DOHH2 (cell line): Measurements from ENCODE around the gene ABHD17B.

Experiments used
- H3F3A ChIP-seq: fragments of 200-600 bp; sonication (generic), shearing (Covaris generic); 2 replicates; pipeline ENCODE4 v1.6.0; 2016; ENCODE audit warnings: antibody characterized with exemption, mild to moderate bottlenecking; ENCODE audit not compliant: control insufficient read depth, insufficient read depth
- H3K27ac ChIP-seq: fragments of 200-600 bp; sonication (generic); 2 replicates; pipeline ENCODE4 v1.5.1; 2014; ENCODE audit warnings: low read depth, mild to moderate bottlenecking, low read length, moderate library complexity
- H3K27me3 ChIP-seq: fragments of 200-600 bp; sonication (generic); 2 replicates; pipeline ENCODE4 v1.6.1; 2014; ENCODE audit warnings: mild to moderate bottlenecking, low read length, mixed read lengths; ENCODE audit not compliant: control insufficient read depth
- H3K36me3 ChIP-seq: fragments of 200-600 bp; sonication (generic); 2 replicates; pipeline ENCODE4 v1.6.1; 2014; ENCODE audit warnings: mild to moderate bottlenecking, low read length, moderate library complexity, mixed read lengths; ENCODE audit not compliant: control insufficient read depth
- H3K4me1 ChIP-seq: fragments of 200-600 bp; sonication (generic); 2 replicates; pipeline ENCODE4 v1.6.1; 2014; ENCODE audit warnings: mild to moderate bottlenecking, low read length, mixed read lengths; ENCODE audit not compliant: control insufficient read depth
- H3K4me2 ChIP-seq: fragments of 200-600 bp; sonication (generic); 2 replicates; pipeline ENCODE4 v1.6.0; 2014; ENCODE audit warnings: mild to moderate bottlenecking, low read length, moderate library complexity
- H3K4me3 ChIP-seq: fragments of 200-600 bp; sonication (generic); 2 replicates; pipeline ENCODE4 v1.5.1; 2014; ENCODE audit warnings: mild to moderate bottlenecking, low read length, mixed read lengths
- H3K79me2 ChIP-seq: fragments of 200-600 bp; sonication (generic); 2 replicates; pipeline ENCODE4 v1.6.1; 2014; ENCODE audit warnings: mild to moderate bottlenecking, low read length, mixed read lengths; ENCODE audit not compliant: control insufficient read depth
- H3K9me2 ChIP-seq: fragments of 200-600 bp; sonication (generic); replicated peaks from 2 replicates; pipeline ENCODE4 v1.6.1; 2014; ENCODE audit warnings: mild to moderate bottlenecking, low read length, mixed read lengths; ENCODE audit not compliant: control insufficient read depth
- H3K9me3 ChIP-seq: fragments of 200-600 bp; sonication (generic); 2 replicates; pipeline ENCODE4 v1.6.1; 2014; ENCODE audit warnings: antibody characterized with exemption, low read length, mixed read lengths; ENCODE audit not compliant: control insufficient read depth, insufficient read depth
- H4K20me1 ChIP-seq: fragments of 200-600 bp; sonication (generic); 2 replicates; pipeline ENCODE4 v1.6.0; 2014; ENCODE audit warnings: low read depth, mild to moderate bottlenecking, antibody characterized with exemption, low read length, moderate library complexity; ENCODE audit not compliant: control insufficient read depth, insufficient read depth
- EZH2phosphoT487 ChIP-seq: fragments of 200-600 bp; sonication (generic); IDR thresholded peaks from 2 replicates; pipeline ENCODE4 v1.6.1; 2017; ENCODE audit warnings: borderline replicate concordance, mild to moderate bottlenecking, antibody characterized with exemption, low read length, moderate library complexity, mixed read lengths
- TF ChIP-seq, protein P1 (sequence below): fragments of 200-600 bp; sonication (generic); IDR thresholded peaks from one replicate; pipeline ENCODE4 v1.5.1; 2014; ENCODE audit warnings: antibody characterized with exemption, mild to moderate bottlenecking, low read depth, low read length; ENCODE audit not compliant: poor library complexity, severe bottlenecking

The ABHD17B gene

DNA sequence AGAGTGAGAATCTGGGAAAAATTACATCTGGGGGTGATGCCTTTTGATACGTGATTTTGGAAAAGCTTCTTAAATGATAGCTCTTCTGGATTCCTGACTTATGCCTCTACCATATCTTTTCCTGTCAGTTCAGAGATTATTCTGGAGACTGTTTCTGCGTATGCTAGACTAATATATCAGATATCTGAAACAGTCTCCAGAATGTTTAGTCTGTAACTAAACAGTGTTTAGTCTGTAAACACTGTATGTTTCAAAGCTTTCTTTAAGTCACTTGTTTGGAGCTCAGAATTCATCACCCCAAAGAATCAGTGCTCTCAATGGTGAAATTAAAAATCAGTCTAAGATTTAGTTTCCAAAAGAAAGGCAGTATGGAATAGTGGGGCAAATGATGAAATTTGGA, 20.2 kb upstream of the ABHD17B start:
- no peaks in the 10 kb centered on the region for H3F3A ChIP-seq
- H4K20me1 ChIP-seq, result no peaks in the 10 kb centered on the region
- no peaks in the 10 kb centered on the region for H3K9me3 ChIP-seq
- no peak for TF ChIP-seq EZH2phosphoT487
- TF ChIP-seq, protein P1, sequence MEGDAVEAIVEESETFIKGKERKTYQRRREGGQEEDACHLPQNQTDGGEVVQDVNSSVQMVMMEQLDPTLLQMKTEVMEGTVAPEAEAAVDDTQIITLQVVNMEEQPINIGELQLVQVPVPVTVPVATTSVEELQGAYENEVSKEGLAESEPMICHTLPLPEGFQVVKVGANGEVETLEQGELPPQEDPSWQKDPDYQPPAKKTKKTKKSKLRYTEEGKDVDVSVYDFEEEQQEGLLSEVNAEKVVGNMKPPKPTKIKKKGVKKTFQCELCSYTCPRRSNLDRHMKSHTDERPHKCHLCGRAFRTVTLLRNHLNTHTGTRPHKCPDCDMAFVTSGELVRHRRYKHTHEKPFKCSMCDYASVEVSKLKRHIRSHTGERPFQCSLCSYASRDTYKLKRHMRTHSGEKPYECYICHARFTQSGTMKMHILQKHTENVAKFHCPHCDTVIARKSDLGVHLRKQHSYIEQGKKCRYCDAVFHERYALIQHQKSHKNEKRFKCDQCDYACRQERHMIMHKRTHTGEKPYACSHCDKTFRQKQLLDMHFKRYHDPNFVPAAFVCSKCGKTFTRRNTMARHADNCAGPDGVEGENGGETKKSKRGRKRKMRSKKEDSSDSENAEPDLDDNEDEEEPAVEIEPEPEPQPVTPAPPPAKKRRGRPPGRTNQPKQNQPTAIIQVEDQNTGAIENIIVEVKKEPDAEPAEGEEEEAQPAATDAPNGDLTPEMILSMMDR, result no peak
- no peaks in the 10 kb centered on the region for H3K9me2 ChIP-seq
- no peak overlapping the region for H3K4me3 ChIP-seq
- H3K27me3 ChIP-seq, result no peaks in the 10 kb centered on the region
- no peak overlapping the region for H3K4me2 ChIP-seq
- no peaks in the 10 kb centered on the region for H3K36me3 ChIP-seq
- peaks cover 17% of the 10 kb centered on the region for H3K4me1 ChIP-seq
- H3K27ac ChIP-seq, result no peak overlapping the region
- peaks cover 42% of the 10 kb centered on the region for H3K79me2 ChIP-seq

- TF ChIP-seq, protein P1, result no peak
- no peak for TF ChIP-seq EZH2phosphoT487
- no peak overlapping the region for H3K4me3 ChIP-seq
- H3K27ac ChIP-seq, result no peak overlapping the region
- H4K20me1 ChIP-seq, result no peaks in the 10 kb centered on the region
- no peaks in the 10 kb centered on the region for H3K9me3 ChIP-seq
- no peak overlapping the region for H3K4me2 ChIP-seq
- no peaks in the 10 kb centered on the region for H3K27me3 ChIP-seq
- no peaks in the 10 kb centered on the region for H3K9me2 ChIP-seq
- H3K79me2 ChIP-seq, result peaks cover 35% of the 10 kb centered on the region
- H3F3A ChIP-seq, result no peaks in the 10 kb centered on the region
- H3K36me3 ChIP-seq, result no peaks in the 10 kb centered on the region
- peaks cover 10% of the 10 kb centered on the region for H3K4me1 ChIP-seq
Measured at GRCh38 chr9:71929791-71930440, 18.9 kb upstream of the ABHD17B start.

DNA sequence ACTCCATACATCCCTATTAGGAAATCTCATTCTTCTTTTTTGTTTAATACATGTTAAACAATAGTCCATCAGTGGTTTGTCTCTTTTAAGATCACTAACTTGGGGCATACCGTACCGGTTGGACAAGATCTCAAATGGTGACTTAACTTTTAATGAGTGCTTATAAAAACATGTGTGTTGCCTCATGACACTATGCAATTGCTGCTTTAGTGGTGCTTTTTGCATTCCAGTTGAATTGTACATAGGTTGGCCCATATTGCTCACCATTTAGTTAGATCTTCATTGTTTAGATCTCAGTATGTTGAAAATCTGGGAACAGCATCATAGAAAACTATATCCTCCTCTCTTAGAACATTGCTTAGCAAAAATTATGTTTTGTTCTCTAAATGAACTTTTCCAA, 18.2 kb upstream of the ABHD17B start:
- H3K9me3 ChIP-seq, result no peaks in the 10 kb centered on the region
- no peak for TF ChIP-seq EZH2phosphoT487
- TF ChIP-seq, protein P1, result no peak
- H3K27ac ChIP-seq, result no peak overlapping the region

More for the DNA sequence above, 18.2 kb upstream of the ABHD17B start:
- Histone ChIP-seq H3K36me3 (peaks cover 5% of the 10 kb centered on the region; the same call in 1 of the 2 replicates), H4K20me1 (no peaks in the 10 kb centered on the region), H3F3A (no peaks in the 10 kb centered on the region), H3K79me2 (peaks cover 41% of the 10 kb centered on the region), H3K27me3 (no peaks in the 10 kb centered on the region), H3K4me2 (no peak overlapping the region), H3K4me1 (peaks cover 10% of the 10 kb centered on the region), H3K9me2 (no peaks in the 10 kb centered on the region), H3K4me3 (no peak overlapping the region)
